NCI-H524 (cell line): ENCODE measurements around the gene LEAP2.

ENCODE experiments used
- DNase-seq, 2 experiments: peaks; one replicate each; lab custom pipeline; 2025; lab: John Stamatoyannopoulos, UW

LEAP2 gene

DNA sequence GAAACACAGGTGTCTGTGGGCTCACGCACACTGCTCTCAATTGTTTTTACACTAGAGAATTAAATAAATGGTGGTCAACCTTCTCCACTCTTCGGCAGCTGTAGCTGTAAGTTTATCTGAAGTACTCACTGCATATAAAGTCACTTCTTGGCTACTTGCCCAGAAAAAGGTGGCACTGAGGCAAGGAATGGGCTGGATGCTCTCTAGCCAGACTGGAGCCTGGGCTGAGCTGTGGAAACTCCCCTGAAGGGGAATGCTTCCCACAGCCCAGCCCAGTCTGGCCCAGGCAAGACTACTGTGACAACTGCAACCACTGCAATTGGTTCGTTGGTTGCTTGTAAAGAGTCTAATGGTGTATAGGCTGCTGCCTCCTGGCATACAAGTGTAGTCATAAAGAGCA is 4.5 kb downstream of the LEAP2 start:
- DNase-seq = peak in 1 of 2 experiments; percentile 33

DNA sequence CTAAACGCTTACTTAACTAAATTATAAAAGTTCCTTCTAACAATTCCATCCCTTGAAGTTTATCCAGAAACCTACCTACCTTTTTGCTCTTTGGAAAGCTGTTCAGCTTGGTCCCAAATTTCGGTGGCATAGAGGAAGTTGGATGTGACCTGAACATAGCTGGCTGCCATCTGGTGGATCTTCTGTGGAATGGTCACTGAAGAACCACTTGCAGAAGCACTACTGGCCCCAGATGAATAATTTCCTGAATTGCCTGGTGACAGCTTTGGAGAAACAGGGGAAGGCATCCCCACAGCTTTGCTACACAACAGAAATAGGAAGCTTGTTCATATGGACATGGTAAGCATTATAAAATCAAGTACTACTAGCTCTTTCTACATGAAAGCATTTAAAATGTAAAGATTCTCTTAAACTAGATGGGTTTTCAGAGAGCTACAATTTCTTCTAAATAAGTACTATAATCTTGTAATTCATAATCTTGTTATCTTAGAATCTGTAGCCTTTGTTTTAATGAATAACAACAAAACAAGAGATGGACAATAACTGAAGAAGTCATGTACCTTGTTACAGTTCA is 9.9 kb downstream of the LEAP2 start:
- DNase-seq = peak in 1 of 2 experiments; percentile 65

DNA sequence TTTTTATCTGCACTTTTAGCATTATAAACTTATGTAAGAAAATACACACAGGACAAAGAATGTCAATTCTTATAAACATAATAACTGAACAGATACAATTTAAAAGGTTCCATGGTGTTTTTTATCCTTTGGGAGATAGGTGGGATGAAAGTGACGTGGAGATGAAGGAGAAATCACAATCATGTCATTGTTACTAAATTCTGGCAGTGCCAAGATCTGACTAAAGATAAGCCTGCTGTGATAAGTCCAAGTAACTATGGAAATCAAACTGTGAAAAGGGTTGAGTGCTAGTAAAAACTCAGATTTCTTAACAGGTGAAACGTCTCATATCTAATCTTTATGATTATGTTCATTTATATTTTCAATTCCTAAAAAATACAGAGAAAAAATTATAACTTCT is 11.1 kb downstream of the LEAP2 start:
- DNase-seq = no peak

DNA sequence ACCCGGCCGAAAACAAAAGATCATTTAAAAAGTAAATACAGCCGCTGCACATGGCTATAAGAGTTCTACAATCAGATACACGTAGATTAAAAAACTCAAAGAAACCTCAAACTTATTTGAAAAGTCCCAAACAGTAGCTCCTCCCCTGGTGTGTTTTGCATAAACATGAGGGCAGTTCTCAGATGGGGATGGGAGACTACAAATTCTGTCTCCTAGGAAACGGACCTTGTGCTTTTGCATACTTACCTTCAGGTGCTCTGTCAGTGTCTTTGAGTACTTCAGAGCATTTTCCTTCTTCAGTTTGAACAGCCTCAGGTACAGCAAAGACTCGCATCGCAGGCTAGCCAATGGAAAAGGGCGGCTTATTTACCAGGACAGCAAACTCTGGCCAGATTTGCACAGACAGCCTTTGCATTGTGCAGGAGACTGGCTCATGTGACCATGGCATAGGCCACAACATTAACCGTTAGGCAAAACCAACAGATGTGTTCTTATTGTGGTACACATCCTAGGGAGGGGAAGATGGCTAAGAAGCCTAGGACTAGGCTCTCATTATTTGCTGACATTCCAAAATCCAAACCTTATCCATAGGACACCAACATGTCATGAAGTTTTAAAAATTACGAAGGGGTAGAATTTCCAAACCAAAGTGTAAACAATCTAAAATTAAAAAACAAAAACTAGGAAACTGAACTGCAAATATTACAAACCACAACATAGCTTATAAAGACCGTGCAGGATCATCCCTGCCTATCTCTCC is 12.8 kb downstream of the LEAP2 start:
- no peak for DNase-seq

DNA sequence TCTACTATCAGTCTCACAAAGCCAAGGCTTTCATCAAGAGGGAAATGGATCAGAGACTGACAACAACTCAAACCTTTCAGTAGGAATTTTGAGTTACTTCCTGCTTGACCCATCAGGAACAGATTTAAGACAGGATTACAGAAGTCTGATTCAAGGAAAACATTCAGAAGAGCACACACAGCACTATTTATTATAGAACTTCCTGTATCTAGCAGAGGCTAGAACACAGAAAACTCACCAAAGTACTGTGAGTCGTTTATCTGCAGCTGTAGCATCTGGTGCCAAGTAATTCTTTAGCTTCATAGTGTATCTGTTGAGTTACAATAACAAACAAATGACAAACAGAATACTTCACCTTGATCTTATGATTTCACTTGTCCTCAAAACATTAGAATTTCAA is 13.8 kb downstream of the LEAP2 start:
- no peak for DNase-seq

DNA sequence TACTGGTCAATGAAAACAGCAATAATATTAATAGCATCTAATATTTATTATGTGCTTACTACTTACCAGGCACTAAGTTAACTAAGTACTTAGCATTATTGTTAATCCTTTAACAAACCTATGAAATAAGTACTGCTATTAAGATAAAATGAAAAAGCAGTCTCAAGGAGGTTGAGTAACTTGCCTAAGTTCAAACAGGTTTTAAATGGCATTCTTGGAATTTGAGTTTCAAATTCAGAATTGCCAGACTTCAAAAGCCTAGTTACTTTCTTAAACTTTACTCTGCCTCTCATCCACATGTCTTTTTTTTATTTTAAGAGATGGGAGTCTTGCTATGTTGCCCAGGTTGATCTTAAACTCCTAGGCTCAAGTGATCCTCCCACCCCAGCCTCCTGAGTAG is 16.0 kb downstream of the LEAP2 start:
- no peak for DNase-seq

DNA sequence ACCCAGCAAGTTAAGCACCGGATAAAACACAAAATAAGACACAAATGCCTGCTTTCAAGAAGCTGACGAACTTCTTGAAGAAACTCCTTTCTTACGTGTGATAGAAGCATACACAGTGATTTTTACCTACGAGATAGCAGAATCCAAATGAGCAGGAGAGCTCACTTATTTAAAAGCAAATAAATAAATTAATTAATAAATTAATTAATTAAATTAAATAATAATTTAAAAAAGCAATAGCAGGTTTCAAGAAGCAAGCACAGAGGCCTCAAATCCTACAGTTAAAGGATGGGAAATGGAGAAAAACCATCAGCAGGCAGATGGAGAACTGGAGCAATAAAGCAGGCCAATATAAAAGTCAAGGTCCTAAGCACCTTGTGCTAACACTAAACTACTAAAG is 17.3 kb downstream of the LEAP2 start:
- DNase-seq = no peak

DNA sequence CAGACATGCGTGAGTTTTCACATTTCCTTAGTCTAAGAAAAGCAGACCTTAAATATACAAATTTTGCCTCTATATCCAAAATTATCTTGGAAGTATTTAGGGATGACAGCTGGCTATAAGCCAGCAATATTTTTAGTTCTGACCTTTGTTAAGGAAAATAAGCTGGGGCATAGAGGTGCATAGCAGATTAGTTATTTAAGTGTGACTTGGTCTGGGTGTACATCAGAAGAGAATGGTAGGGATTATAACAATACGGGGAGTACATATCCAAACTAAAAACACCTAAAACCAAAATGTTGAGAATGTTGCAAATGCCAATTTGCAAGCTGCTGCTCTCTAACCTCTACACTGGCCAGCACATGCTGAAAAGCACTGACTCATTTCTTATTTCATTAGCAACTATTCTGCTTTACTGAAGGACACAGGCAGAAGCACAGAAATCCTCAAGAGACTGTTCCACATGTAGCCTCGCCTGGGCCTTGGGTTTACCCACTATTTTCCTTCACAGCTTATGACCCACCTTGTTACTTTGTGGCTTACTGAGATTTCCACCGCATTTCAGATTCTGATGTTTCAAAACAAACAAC is 22.3 kb downstream of the LEAP2 start:
- DNase-seq = no peak

DNA sequence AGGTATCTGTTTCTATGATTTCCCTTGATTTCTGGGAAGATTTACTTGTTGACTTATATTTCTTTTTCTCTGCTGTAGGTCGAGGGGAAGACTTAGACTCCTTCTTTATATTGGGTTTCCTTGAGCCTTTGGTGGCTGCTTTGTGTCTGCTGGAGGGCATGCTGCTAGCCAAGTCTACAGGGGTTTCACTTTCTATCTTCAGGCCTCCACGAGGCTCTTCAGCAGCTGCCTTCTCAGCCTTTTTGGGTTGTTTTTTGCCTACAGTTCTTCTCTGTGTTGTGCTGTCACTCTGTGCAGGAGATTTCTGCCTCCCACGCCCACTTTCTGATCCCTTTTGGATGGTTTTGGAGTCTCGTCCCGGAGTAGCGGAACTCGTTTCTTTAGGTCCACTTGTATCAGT is 23.2 kb downstream of the LEAP2 start:
- DNase-seq = no peak

DNA sequence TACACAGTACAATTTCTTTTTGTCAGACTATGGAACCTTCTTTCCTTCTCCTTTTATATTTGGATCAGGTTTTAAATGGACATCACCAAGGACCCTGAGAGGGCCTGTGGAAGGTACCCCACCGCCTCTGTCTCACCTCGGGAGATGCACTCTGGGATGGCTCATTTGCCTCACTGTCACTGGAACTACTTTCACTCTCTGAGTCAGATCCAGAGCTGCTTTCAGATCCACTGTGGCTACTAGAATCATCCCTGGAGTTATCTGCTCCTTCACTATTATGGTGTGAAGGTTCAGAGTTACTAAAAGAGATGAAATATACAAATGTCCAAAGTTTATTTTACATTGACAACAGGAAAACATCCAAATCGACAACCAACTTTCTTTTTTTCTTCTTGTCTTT is 24.6 kb downstream of the LEAP2 start:
- no peak for DNase-seq

DNA sequence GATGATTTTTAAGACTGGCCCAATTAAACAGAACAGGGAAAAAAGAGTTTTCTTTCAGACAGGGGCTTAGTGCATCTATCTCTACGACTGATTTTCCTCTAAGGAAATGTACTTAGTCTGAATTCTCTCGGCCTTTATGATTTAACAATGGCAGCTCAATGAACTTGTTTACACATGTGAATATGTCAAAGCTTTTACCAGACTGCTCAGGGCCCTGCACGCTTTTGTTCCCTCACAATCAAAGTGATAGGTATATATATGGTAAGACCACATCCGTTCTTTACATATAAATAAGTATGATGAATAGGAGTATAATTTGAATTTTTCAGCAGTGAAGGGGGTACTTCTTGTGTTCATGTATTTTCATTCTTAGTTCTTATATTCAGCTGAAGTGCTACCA is 27.6 kb downstream of the LEAP2 start:
- DNase-seq = no peak

DNA sequence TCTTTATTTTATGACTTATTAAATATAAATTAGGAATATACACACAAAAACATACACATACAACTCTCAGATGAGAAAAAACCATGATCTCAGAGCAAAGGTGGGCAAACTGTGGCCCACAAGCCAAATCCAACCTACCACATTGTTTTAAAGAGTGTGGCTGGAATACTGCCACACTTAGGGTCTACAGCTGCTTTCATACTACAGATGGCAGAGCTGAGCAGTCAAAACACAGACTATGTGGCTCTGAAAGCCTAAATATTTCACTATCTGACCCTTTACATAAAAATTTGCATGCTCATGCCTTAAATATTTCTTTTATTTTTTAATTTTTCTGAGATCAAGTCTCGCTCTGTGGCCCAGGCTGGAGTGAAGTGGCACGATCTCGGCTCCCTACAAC is 28.3 kb downstream of the LEAP2 start:
- no peak for DNase-seq

DNA sequence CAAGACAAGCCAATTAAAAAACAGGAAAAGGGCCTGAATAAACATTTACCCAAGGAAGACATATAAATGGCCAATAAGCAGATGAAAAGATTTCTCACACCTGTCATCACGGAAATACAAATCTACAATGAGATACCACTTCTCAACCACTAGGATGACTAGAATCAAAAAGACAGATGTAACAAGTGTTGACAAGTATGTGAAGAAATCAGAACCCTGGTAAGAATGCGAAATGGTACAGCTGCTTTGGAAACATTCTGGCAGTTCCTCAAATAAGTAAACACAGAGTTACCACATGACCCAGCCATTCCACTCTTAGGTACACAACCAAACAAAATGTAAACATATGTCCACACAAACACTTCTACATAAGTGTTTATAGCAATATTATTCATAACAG is 32.5 kb downstream of the LEAP2 start:
- DNase-seq = no peak

DNA sequence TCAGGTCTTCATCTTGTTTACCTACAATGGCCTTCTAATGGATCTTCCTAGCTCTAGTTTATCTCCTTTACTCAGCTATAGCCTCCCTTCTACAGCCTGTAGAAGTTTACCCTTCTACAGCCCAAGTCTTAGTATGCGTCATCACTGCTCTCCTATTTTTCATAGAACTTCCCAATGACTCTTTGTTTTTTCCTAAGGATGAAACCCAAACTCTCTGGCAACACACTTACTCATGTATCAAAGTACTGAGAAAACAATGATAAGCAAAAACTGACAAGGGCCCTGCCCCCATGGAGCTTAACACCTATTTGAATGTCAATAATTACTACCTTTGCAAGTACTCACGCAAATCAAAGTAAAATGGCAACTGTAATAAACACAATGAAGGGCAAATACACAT is 33.7 kb downstream of the LEAP2 start:
- DNase-seq = no peak

DNA sequence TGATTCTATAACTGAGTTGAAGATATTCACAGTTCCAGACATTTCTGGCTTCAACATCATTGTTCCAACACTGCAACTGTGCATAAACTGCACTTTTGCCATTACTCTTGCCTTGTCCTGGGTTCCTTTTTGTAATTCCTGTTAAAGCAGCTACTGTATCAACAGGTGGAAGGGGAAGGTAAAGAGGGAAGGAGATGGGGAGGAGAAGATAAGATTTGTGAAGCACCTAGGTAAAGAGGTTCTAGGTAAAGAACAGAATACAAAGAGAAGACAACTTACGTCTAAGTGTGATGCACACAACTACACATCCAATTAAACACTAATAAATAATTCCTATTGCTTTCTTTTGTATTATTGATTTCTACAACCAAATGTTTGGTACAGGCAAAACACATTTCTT is 36.2 kb downstream of the LEAP2 start:
- DNase-seq = no peak

DNA sequence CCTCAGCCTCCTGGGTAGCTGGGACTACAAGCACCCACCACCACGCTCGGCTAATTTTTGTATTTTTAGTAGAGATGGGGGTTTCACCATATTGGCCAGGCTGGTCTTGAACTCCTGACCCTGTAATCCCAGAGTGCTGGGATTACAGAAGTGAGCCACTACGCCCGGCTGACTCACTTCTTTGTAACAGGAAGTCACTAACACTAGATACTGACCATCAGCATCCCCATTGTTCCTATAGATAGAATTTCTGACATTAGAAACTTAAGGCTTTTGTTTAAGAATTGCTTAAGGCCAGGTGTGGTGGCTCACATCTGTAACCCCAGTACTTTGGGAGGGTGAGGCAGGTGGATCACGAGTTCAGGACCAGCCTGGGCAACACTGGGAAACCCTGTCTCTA is 42.2 kb downstream of the LEAP2 start:
- DNase-seq = no peak

DNA sequence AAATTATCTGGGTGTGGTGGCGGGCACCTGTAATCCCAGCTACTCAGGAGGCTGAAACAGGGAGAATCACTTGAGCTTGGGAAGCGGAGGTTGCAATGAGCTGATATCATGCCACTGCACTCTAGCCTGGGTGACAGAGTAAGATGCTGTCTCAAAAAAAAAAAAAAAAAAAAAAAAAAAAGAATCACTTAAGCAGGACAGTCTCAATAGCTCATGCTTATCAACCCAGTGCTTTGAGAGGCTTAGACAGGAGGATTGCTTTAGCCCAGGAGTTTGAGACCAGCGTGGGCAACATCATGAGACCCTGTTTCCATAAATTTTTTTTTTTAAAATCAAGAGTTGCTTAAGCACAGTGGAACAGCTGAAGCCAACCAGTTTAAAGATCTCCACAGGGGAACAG is 42.6 kb downstream of the LEAP2 start:
- no peak for DNase-seq
